ENCODE measurements around the gene NOS3.

Gene NOS3

DNA sequence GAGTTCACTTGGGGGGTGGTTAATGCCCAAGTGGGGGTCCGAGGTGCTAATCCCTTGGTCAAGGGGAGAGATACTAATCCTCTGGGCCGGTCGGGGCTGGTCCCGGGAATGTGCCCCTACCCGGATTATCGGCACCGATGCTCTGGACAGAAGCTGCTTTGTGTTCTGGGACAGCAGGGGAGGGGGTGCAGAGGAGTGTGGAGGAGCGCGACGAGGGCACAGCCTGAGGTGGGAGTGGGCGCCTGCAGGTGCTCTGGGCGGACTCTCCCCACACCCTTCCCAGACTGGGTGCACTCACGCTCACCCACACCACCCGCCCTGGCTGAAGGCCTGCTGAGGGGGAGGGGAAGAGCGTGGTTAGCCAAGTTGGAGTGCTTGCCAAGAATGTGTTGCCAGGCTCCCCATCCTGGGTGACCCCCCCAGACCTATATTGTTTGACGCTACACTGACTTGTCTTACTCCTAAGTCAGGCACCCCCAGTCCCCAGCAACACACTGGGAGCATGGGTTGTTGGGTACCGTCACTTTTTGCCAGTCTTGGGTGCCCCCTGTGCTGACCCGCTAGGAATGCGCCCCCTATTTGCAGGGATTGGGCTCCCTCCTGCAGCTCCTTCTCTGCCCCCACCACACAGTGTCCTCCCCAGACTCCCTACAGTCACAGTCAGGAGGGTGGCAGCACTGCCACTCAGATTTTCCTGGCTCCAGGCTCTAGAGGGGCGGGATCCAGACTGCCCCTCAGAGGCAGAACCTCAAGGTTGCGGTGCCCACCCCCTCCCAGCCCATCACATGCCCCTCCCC lies 69.8 kb downstream of the NOS3 start:
- peak; percentile 22 for DNase-seq

DNA sequence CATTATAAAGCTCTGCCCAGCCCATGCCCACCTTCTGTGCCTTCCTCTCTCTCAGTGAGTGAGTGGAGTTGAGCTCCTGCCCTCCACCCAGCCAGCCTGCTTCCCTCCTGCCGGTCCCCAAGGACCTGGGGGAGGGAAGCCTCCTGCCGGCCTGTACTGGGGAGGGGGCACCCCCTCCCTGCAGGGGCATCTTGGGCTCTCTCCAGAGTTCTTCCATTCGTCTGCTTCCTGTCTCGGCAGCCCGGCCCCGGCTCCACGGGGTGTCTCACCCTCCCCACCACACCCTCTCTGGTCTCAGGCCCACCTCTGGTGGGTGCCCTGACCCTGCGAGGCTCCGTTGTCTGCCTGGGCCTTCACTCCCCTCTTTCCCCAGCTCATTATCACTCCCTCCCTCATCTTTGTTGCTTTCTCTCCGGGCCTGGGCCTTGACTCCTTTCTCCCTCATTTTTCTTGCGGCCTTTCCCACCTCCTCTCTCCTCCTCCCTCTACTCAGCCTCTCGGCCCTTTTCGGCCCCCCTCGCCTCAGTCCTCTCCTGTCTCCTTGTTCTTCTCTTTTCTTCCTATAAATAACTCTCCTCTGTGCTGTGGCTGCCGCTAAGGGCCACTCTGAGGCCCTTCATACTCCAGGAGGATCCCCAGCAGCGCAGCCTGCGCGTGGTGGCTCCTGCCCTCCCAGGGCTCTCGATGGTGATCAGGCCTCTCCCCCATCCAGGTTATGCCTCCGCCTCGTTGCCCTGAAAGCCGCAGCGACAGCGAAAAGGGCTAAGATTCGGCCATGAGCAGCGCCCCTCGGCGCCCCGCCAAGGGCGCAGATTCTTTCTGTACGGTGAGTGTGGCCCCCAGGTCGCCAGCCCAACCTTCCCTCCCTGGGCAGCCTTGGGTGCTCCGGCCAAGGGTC lies 70.6 kb downstream of the NOS3 start:
- DNase-seq = no peak

DNA sequence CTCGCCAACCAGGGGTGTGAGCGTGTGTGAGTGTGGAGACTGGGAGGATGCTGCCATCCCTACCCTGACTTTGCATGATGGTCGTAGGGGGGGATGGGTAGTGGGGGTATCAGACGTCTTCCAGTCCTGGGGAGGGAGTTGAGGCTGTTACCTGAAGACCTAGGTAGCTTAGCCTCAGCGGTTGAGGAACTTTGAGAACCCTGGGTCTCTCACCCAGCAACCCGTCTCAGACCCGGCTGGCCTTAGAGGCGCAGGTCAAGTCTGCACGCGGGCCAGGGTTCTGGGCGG lies 71.2 kb downstream of the NOS3 start:
- DNase-seq = no peak

DNA sequence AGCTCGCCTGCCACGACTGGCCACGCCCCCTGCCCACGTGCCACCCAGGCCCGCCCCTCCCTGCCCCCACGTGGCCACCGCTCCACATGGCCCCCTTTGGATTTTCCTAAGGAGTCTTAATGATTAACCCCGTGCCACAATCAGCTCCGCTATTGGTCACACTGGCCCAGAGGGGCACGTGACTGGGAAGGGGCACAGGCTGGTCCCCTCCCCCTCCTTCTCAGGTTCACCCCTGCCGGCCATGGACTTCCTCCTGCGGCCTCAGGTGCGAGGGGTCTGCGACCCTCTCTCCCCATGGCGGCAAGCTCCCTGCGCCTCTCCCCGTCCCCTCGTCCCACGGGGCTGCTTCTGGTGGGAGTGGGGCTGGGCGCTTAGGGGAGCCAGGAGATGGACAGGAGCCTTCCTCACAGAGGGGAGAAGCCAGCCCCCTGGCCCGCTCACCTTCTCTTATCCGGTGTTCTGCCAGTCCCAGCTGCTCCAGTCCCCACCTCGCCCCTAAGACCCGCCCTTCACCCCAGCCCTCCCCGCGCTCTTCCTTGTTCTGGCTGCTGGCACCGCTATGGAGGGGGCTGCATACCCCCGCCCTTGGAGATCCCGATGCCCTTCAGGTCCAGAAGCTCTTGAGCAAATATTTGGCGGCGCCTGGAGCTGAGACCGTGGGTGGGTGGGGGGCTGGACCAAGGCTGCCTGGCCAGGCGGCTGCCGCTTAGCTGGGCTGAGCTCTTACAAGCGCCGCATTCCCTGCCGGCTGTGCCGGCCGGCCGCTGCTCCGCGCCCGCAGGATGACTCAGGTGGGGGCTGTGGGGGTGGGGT lies 71.8 kb downstream of the NOS3 start:
- DNase-seq = no peak

DNA sequence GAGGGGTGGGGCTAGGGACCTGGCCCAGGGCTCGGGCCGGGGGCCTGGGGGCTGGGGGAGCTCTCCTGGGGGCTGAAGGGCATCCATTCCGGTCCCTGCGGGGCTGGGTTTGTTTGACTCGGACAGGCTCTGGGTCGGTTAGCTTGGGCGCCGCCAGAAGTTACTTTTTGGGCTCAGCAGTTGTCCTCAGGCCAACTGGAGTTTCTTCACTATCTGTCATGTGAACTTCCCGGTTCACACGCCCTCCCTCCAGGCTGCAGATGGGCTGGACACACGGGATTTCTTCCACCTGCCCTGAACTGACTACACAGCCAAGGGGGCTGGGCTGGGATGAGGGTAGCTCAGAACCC lies 72.4 kb downstream of the NOS3 start:
- no peak for DNase-seq
